ENCODE measurements around the gene ATP6V1F. TPM values are rescaled to one million over a fixed set of nuclear protein-coding genes. Genes with fewer than 3 reads are reported as not detected.

ATP6V1F gene
- total and polyA plus RNA-seq, 11 donors: 91.6 to 198 (median 122) TPM

DNA sequence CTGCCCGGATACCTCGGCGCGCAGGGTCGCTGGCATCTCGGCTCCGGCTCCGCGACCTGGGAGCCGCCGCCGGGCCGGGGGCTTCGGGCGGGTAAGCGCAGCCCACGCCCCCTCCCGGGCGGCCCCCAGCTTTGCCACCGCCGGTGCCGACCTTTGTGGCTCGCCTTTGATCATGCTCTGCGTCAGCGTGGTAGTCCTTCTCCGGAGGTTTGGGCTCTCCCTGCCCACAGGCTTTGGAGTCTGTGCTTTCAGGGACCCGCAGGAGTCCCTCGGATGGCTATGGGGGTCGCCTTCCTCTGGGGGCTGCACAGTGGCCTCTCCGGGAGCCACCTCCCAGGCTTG is 7.3 kb downstream of the ATP6V1F start:
- Histone ChIP-seq H3K9me3 (no peaks in the 10 kb centered on the region), H3K27ac (peak overlapping the region in 2 of 12 donors; percentile 38 to 55), H3K27me3 (peaks cover 0 to 16% (median 0%) of the 10 kb centered on the region in 9 donors), H3K4me1 (peaks cover 0 to 21% (median 13%) of the 10 kb centered on the region in 12 donors), H3K4me3 (peak overlapping the region; percentile 45 to 70 (median 63)), H3K36me3 (peaks cover 0 to 15% (median 10%) of the 10 kb centered on the region in 9 donors)
- intact Hi-C loops (cut with DNase I): loop anchor here in 7 of 10 donors (5.0 to 10.0 kb wide), 8 partner anchors 38 to 395 kb away; partner anchors contain the start of genes CCDC136 (in 3 of the 7), METTL2B (in 2 of the 7), FLNC (in 1 of the 7) and GARIN1A (in 1 of the 7)
- peak in 1 of 4 donors; percentile 1 for ATAC-seq
- TF ChIP-seq POLR2A (IDR thresholded peaks at IDR 0.05): no peak
- TF ChIP-seq, protein P1, sequence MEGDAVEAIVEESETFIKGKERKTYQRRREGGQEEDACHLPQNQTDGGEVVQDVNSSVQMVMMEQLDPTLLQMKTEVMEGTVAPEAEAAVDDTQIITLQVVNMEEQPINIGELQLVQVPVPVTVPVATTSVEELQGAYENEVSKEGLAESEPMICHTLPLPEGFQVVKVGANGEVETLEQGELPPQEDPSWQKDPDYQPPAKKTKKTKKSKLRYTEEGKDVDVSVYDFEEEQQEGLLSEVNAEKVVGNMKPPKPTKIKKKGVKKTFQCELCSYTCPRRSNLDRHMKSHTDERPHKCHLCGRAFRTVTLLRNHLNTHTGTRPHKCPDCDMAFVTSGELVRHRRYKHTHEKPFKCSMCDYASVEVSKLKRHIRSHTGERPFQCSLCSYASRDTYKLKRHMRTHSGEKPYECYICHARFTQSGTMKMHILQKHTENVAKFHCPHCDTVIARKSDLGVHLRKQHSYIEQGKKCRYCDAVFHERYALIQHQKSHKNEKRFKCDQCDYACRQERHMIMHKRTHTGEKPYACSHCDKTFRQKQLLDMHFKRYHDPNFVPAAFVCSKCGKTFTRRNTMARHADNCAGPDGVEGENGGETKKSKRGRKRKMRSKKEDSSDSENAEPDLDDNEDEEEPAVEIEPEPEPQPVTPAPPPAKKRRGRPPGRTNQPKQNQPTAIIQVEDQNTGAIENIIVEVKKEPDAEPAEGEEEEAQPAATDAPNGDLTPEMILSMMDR (IDR thresholded peaks at IDR 0.05): no peak
- DNase-seq: no peak
- 9 to 21% (median 14%) methylated on average over 17 to 30 of the region's 30 CpGs for WGBS, 4 donors

DNA sequence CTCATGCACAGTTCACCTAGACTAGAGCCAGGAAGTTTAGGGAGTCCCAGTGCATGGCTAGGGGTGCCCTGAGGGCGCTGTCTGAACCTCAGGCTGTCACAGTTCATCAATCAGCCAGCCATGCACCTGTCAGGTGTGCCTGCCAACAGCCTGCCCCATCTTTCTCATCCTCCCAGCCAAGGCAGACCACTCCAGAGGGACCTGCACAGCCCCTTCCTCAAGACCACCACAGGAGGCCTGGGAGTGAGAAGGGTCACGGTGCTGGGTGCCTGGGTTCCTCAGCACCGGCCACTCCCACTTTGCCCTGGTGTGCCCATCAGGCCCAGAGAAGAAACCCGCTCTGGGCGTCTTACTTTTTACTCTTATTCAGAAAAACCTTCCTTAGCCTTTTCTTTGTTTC is 8.4 kb downstream of the ATP6V1F start:
- Histone ChIP-seq H3K9me3 (no peaks in the 10 kb centered on the region), H3K27ac (no peak overlapping the region), H3K4me1 (peaks cover 0 to 21% (median 13%) of the 10 kb centered on the region in 12 donors), H3K36me3 (peaks cover 0 to 4% (median 0%) of the 10 kb centered on the region in 9 donors), H3K27me3 (peaks cover 0 to 16% (median 0%) of the 10 kb centered on the region in 9 donors), H3K4me3 (no peak overlapping the region)
- intact Hi-C loops (cut with DNase I): loop anchor here in 3 of 10 donors (10.0 kb wide), 3 partner anchors 76 to 396 kb away; partner anchors contain the start of genes METTL2B (in 2 of the 3), CCDC136 (in 1 of the 3) and GARIN1A (in 1 of the 3)
- TF ChIP-seq, protein P1 (IDR thresholded peaks at IDR 0.05): no peak
- TF ChIP-seq POLR2A (IDR thresholded peaks at IDR 0.05): no peak
- DNase-seq (no peak), ATAC-seq (no peak)
- 97 to 99% (median 98%) methylated on average over 5 of the region's 5 CpGs for WGBS, 4 donors

DNA sequence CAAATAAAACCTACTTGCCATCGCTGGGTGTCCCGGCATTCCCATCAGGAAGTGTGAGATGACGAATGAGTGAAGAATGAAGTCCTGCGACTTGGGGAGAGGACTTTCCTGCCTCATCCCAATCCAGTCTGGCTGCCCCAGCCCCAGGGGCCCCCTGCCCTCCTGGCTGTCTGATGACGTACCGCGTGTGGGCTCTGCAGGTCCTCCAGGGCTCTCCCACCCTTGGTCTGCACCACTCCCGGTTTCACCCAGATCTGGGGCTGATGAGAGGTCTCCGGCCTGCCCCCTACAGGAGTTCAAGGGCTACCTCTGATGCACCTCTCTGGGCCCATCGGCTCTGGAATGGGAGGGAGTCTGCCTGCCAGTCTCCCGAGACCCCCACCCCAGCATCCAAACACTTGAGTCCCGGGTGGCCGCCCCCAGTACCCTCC is 9.8 kb downstream of the ATP6V1F start:
- Histone ChIP-seq H3K4me3 (no peak overlapping the region), H3K27me3 (peaks cover 0 to 16% (median 0%) of the 10 kb centered on the region in 9 donors), H3K36me3 (no peaks in the 10 kb centered on the region), H3K27ac (no peak overlapping the region), H3K4me1 (peaks cover 0 to 21% (median 13%) of the 10 kb centered on the region in 12 donors), H3K9me3 (no peaks in the 10 kb centered on the region)
- TF ChIP-seq POLR2A (IDR thresholded peaks at IDR 0.05): no peak
- TF ChIP-seq, protein P1 (IDR thresholded peaks at IDR 0.05): no peak
- WGBS, 4 donors: 65 to 70% (median 66%) methylated on average over 11 to 13 of the region's 13 CpGs
- no peak for ATAC-seq
- intact Hi-C loops (cut with DNase I): loop anchor here in 3 of 10 donors (10.0 kb wide), 3 partner anchors 78 to 398 kb away; partner anchors contain the start of genes METTL2B (in 2 of the 3), CCDC136 (in 1 of the 3) and GARIN1A (in 1 of the 3)
- DNase-seq: peak in 1 of 5 donors; percentile 48

DNA sequence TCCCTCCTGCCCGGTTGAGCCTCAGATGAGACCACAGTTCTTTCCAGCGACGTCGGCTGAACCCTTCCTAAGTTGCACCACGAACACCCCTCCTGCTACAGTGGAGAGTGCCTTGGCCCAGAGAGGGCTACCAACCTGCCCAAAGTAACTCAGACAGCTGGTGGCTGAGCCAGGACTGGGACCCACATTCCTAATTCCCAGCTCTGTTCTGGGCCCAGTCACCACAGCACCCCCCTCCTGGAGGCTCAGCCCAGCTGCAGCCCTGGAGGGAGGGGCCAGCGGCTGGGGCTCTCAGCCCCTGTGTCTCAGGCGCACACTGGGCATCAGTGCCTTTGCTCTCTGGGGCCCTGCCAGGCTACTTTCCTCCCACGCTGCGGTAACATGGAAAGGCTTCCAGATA is 10.6 kb downstream of the ATP6V1F start:
- Histone ChIP-seq H3K4me1 (peaks cover 0 to 20% (median 13%) of the 10 kb centered on the region in 12 donors), H3K27ac (no peak overlapping the region), H3K4me3 (no peak overlapping the region), H3K9me3 (no peaks in the 10 kb centered on the region), H3K36me3 (no peaks in the 10 kb centered on the region), H3K27me3 (peaks cover 0 to 16% (median 0%) of the 10 kb centered on the region in 9 donors)
- no peak for TF ChIP-seq POLR2A (IDR thresholded peaks at IDR 0.05)
- TF ChIP-seq, protein P1 (IDR thresholded peaks at IDR 0.05): no peak
- ATAC-seq: no peak
- DNase-seq: peak in 2 of 5 donors; percentile 16 to 18
- intact Hi-C loops (cut with DNase I): loop anchor here in 3 of 10 donors (10.0 kb wide), 3 partner anchors 78 to 398 kb away; partner anchors contain the start of genes METTL2B (in 2 of the 3), CCDC136 (in 1 of the 3) and GARIN1A (in 1 of the 3)
- 73 to 82% (median 77%) methylated on average over 7 to 9 of the region's 9 CpGs for WGBS, 4 donors
